ENCODE data around the gene ITGB5.
"Not testable (repeated sequence)": the region's sequence is repeated elsewhere in the genome, so short reads cannot be mapped to it uniquely, and the experiment has no call there.

The ITGB5 gene

DNA sequence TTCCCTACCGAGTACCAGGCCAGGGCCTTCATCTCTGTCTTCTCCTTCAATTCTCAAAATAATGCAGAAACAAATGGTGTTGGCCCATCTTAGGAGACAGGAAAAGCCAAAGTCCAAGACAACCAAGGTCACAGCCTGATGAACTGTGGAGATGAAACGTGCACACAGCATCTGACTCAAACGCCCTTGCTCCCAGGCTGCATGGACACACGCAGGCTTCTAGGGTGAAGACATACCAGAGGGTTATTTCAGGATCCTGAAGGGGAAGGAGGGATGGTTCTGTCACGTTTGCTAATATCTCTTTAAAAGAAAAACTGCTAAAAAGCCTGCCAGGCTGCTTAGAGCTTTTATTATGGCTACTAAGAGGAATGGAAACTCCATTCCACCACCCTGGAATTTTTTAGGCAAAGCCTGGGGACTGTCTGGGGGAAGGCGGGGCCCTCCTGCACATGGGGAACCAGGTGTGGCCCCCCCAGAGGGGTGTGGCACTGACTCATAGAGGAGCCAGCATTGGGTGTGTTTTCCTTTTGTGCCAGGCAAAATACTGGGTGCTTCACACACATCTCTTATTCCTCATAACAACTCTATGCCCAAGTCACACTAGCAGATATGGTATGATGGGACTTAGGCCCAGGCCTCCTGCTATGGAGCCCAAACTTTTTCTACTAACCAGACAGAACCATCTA, 94.0 kb downstream of the ITGB5 start:
- ChIA-PET CTCF (interaction anchor here (1.3 kb wide), 1 partner anchor 17 kb away, joined by 3 read pairs; no protein-coding TSS in a partner anchor), POLR2A (no interaction called here)
- DNase-seq (ENCODE audit: extremely low spot score): no peak
- TF ChIP-seq, protein P1, sequence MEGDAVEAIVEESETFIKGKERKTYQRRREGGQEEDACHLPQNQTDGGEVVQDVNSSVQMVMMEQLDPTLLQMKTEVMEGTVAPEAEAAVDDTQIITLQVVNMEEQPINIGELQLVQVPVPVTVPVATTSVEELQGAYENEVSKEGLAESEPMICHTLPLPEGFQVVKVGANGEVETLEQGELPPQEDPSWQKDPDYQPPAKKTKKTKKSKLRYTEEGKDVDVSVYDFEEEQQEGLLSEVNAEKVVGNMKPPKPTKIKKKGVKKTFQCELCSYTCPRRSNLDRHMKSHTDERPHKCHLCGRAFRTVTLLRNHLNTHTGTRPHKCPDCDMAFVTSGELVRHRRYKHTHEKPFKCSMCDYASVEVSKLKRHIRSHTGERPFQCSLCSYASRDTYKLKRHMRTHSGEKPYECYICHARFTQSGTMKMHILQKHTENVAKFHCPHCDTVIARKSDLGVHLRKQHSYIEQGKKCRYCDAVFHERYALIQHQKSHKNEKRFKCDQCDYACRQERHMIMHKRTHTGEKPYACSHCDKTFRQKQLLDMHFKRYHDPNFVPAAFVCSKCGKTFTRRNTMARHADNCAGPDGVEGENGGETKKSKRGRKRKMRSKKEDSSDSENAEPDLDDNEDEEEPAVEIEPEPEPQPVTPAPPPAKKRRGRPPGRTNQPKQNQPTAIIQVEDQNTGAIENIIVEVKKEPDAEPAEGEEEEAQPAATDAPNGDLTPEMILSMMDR (IDR thresholded peaks at IDR 0.05; ENCODE audit: control extremely low read depth, extremely low read depth, low read depth, missing control alignments): no peak

DNA sequence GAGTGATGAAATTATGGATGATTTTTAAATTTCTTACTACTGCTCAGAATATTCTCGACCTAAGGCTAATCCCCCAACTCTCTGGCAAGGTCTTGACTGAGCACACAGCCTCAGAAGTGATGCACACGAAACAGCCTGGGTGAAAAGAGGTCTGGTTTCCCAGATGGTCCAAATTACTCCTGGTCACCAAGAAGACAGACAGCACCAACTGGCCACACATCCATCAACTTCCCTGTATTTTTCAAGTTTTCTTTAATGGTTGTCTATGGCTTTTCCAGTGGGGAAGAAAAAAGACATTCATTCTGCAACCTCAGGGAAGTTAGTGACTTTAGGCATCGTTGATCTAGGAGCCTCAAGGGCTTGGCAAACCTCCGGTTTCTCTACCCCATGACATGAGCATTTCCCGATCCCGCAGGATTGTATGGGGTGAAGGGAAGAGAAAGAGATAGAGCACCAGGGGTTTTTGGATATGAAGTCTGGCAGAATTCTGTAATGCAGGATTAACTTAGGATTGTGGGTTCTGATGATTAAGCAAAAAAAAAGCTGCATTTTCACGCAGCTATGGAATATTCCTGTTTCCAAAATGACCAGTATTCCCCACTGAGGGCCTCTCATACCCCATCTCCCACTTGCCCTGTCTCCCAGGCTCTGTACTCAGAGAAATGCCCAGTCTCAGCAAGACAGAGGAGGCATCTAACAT, 94.7 kb downstream of the ITGB5 start:
- TF ChIP-seq, protein P1 (IDR thresholded peaks at IDR 0.05; ENCODE audit: control extremely low read depth, extremely low read depth, low read depth, missing control alignments): no peak
- DNase-seq (ENCODE audit: extremely low spot score): no peak
- POLR2A ChIA-PET: no interaction called here
- CTCF ChIA-PET: interaction anchor here (1.0 to 1.2 kb wide), 2 partner anchors 12 to 31 kb away, joined by 3 read pairs; no protein-coding TSS in a partner anchor

GRCh38 chr3:124791639-124792151, 95.5 kb downstream of the ITGB5 start:
- TF ChIP-seq, protein P1 (IDR thresholded peaks at IDR 0.05; ENCODE audit: control extremely low read depth, extremely low read depth, low read depth, missing control alignments): no peak
- ChIA-PET CTCF (interaction anchor here (0.8 to 1.2 kb wide), 3 partner anchors 11 to 110 kb away, joined by 3 read pairs; no protein-coding TSS in a partner anchor), POLR2A (no interaction called here)
- DNase-seq (ENCODE audit: extremely low spot score): no peak

GRCh38 chr3:124791142-124791541, 96.0 kb downstream of the ITGB5 start:
- no peak for DNase-seq (ENCODE audit: extremely low spot score)
- TF ChIP-seq, protein P1 (IDR thresholded peaks at IDR 0.05; ENCODE audit: control extremely low read depth, extremely low read depth, low read depth, missing control alignments): no peak
- ChIA-PET POLR2A (no interaction called here), CTCF (interaction anchor here (0.8 to 1.2 kb wide), 2 partner anchors 30 to 111 kb away, joined by 3 read pairs; no protein-coding TSS in a partner anchor)

- CTCF ChIA-PET: interaction anchor here (4.5 to 4.7 kb wide), 2 partner anchors 28 to 113 kb away, joined by 34 to 42 read pairs; no protein-coding TSS in a partner anchor
- DNase-seq (ENCODE audit: extremely low spot score); POLR2A ChIA-PET: not testable (repeated sequence)
Measured at GRCh38 chr3:124789103-124789502, 98.1 kb downstream of the ITGB5 start.

DNA sequence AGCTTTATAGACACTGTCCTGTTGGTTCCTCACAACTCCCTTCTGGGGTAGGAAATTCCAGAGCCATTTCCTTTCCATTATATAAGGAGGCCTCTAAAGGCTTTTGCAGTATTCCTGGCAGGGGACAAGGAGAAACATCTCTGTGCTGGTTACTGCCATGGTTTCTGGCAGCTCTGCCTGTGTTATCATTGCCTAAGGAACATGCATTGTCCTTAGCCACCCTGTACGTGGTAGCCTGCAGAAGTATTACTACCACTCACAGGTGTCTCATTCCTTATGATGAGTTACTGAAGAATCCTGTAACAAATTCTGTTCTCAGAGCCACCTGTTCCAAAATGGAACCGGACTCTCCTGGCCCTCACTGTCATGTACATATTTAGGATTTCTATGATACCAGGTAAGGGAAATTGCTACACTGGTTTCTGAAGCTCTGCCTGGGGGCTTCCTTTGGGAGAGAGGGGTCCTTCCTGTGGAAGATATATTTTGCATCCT, 98.9 kb downstream of the ITGB5 start:
- ChIA-PET POLR2A (no interaction called here), CTCF (interaction anchor here (0.8 to 4.7 kb wide), 7 partner anchors 8 to 232 kb away, joined by 3 to 42 read pairs (median 7); no protein-coding TSS in a partner anchor)
- TF ChIP-seq, protein P1 (IDR thresholded peaks at IDR 0.05; ENCODE audit: control extremely low read depth, extremely low read depth, low read depth, missing control alignments): no peak
- no peak for DNase-seq (ENCODE audit: extremely low spot score)

All from GM10248 (cell line).